Posterior cingulate gyrus (tissue), 11 donors: Measurements from ENCODE around the gene WDR5B.
A peak's percentile ranks its signal among the peaks of the same experiment; 100 is the strongest.
"Not testable (repeated sequence)": the region's sequence is repeated elsewhere in the genome, so short reads cannot be mapped to it uniquely, and the experiment has no call there.

Experiments used
- DNase-seq, 10 donors: peaks; one replicate each; pipeline versions ENCODE4 v3.0.0 to v3.0.0-alpha.2; 2020 to 2021; ENCODE audit warnings: mixed read lengths in 3 of 10
- intact Hi-C: fragments of 100-400 bp; cut with DNase I; formaldehyde crosslinking; loops from one replicate; pipeline ENCODE4 v1.15.1; 2023

WDR5B gene

DNA sequence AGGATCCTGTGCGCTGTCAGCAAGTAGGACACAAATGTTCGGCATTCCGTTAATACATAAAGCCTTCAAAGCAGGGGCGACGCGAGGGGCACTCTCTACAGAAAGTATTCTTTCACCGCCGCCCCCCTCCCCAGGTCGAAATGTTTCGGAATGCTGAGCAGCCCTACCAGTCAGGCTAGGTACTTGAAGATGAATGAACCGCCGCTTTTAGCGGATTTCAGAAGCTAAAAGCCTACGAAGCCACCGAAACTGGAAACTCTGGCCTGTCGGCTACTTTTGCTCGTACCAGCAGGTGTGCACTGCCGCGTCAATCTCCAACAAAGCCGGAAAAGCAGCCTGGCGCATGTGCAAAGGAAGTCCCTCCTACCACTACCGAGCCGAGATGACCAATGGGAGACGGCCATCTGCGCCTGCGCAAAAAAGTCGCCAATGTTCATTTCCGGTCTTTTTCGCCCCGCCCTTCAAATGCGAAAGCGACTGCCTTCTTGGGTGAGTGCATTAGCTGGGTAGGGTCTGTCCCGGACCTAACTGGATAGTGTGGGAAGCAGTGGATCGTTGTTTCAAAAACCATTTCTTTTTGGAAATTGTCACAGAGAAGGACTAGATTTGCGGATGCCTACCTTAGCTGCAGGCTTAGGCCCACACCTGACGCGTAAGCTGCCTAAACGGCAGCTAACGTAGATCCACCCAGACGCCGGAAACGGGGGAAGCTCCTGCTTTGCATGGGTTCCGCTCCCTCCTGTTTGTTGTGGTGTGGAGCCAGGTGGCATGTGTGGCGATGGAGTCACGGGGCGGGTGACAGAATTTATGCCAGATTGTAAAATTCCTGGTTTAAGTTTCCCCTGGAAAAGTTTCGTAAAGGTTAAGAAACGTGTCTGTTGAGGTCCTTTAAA, at the start of gene WDR5B:
Gene WDR5B (minus strand): TSS at position 301 of the 893 bp plus-strand sequence. CDS start 534 bp downstream, outside the sequence.
- intact Hi-C loops: loop anchor here (5.0 kb wide), 2 partner anchors 34 to 96 kb away; partner anchors contain the start of genes FAM162A, KPNA1 and MIX23
- DNase-seq: peak; percentile 95 to 99 (median 98)

DNA sequence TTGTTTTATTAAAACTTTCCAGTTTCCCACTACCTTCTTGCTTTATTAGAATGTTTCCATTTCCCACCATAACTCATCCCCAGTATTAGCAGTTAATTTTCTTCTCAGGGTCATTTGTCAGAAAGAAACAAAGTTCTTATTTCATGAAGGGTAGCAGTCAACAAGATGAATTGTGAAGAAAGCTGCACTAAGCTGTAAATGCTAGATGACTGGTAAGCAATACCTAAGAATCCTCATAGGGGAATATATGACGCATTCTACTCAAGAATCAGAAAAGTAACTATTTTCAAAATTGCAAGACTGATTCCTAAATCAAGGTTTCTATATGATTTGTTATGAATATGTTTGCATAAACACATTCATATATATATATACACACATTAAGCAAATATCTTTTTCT, 48.8 kb upstream of the WDR5B start:
- no peak for DNase-seq
- intact Hi-C loops: no loop called here

DNA sequence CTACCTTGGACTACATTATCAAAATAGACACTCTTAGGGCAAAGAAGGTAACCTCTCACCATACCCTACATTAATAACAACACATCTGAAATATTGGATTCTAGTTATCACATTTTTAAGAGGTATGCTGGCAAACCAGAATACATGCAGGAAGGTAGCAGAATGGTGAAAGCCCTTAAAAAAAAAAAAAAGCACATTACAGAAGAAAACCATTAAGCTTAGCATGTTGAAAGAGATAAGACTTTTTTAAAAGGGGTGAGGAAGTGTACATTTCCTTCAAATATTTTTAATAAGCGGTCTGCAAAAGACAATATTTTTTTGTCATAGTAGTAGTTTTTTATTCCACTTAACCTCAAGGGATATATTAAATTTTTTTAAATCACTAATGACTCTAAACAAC, 46.5 kb upstream of the WDR5B start:
- intact Hi-C loops: no loop called here
- no peak for DNase-seq

DNA sequence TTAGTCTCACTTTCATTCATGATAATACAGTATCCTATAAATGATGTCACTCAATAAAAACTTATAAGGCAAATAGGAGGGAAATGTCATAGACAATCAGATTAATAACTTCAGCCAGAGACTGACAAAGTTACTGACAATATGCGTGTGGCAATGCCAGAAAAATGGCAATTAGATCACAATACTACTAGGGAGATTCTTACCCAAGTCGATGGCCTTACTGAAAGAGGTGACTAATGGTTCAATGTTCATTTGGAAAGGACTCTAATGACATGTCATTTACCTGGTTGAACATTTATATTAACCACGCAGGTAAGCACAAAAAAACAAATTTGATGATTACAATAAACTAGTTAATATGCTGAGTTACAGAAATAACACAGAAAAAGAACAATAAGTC, 45.9 kb upstream of the WDR5B start:
- no peak for DNase-seq
- intact Hi-C loops: no loop called here

DNA sequence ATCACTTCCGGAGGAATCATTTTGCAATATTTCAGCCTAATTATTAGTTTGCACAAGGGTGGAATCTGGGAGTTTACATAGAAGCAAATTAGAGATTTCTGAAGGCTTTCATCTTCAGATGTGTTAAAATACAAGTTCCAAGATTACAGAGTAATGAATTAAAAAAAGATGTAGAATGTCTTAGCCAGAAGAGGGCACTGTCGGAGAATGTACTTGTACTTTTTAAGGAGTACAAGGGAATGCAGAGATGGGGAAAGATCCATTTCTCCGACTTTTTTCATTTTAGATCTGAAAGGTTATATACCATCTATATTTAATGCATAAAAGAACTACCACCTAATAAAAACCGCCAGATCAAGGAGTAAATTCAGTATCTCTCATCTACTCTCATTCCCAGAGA, 43.1 kb upstream of the WDR5B start:
- intact Hi-C loops: loop anchor here (1.0 kb wide), 1 partner anchor 219 kb away; no protein-coding TSS in a partner anchor
- DNase-seq: no peak

DNA sequence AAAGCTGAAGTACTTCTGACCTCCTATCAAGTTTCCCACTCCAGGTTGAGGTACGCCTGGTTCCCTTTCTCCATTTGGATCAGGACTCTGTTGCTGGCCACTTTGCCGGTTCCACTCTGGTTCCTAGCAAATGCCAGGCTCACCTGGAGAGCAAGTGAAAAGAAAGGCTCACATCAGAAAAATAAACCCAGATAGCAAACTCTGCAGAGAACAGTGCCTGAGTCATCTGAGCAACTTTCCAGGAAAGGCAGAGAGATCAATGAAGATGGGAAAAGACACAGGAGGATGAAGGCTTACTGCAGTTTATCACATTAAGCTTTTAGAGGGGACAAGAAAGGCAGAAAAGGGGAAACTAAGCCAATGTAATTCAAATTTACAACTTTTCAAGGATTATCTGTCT, 41.8 kb upstream of the WDR5B start:
- intact Hi-C loops: no loop called here
- DNase-seq: no peak

DNA sequence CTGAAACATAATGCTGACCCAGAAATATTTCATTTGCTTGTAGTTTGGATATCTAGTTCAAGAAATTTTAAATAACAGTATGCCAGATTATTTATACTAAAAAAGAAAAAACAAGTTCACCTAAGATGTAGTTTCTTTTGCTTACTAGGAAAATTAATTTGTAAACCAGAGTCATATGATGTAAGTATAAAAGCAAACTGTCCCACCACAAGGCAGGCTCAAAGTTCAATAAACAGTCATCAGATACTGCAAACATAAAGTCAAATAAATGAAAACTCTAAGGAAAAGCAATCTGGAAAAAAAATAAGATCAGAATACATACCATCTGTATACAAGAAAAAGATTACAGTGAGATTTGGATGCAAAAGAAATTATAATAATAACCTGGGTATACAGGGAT, 40.2 kb upstream of the WDR5B start:
- intact Hi-C loops: no loop called here
- DNase-seq: no peak

DNA sequence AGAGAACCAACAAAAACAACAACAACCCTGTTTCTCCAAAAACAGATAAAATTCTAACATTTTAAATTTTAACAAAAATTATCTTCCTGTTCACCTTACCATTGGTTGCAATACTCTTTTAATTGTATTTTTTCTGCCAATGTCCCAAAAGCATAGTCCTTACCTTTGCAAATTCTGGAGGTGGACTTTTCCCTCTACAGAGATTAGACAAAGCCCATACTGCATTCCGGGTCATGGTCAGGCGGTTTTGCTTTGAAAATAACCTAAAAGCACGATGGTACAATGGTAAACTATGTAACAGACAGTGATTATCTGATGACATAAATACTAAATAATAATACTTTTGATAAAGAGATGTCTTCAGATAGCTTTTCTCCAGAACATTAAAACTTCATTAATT, 35.5 kb upstream of the WDR5B start:
- intact Hi-C loops: no loop called here
- no peak for DNase-seq

DNA sequence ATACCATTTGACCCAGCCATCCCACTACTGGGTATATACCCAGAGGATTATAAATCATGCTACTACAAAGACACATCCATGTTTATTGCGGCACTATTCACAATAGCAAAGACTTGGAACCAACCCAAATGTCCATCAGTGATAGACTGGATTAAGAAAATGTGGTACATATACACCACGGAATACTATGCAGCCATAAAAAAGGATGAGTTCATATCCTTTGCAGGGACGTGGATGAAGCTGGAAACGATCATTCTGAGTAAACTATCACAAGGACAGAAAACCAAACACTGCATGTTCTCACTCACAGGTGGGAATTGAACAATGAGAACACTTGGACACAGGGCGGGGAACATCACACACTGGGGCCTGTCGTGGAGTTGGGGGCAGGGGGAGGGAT, 32.4 kb upstream of the WDR5B start:
- intact Hi-C loops, DNase-seq: not testable (repeated sequence)

DNA sequence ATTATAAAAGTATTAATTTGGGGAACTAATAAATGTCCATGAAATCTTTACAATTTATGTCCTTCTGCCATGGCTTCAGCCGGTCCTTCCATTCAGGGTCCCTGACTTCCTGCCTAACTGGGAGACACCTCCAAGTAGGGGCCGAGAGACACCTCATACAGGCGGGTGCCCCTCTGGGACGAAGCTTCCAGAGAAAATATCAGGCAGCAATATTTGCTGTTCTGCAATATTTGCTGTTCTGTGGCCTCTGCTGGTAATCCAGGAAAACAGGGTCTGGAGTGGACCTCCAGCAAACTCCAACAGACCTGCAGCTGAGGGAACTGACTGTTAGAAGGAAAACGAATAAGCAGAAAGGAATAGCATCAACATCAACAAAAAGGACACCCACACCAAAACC, 28.6 kb upstream of the WDR5B start:
- DNase-seq, intact Hi-C loops: not testable (repeated sequence)

DNA sequence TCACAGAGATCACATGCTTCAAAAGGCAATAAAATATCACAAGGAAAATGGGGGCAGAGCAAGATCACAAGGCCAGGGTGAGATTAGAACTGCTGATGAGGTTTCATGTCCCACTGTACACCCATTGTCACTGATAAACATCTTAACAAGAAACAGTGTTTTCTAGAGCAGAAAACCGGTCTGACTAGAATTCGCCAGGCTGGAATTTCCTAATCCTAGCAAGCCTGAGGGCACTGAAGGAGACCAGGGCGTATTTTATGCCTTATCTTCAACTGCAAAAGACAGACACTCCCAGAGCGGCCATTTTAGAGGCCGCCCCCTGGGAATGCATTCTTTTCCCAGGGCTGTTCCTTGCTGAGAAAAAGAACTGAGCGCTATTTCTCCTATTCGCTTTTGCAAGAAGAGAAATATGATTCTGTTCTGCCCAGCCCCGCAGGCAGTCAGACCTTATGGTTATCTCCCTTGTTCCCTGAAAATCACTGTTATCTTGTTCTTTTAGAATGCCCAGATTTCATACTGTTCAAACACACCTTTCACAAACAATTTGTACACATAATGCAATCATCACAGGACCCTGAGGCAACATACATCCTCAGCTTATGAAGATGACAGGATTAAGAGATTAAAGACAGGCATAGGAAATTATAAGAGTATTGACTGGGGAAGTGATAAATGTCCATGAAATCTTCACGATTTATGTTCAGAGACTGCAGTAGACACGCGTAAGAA, 28.1 kb upstream of the WDR5B start:
- intact Hi-C loops, DNase-seq: not testable (repeated sequence)

DNA sequence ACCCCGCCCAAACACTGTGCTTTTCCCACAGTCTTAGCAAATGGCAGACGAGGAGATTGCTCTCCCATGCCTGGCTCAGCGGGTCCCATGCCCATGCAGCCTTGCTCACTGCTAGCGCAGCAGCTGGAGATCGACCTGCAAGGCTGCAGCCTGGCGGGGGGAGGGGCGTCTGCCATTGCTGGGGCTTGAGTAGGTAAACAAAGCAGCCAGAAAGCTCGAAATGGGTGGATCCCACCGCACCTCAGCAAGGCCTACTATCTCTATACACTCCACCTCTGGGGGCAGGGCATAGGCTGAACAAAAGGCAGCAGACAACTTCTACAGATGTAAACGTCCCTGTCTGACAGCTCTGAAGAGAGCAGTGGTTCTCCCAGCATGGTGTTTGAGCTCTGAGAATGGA, 27.2 kb upstream of the WDR5B start:
- DNase-seq: peak in 3 of 10 donors; percentile 9 to 67 (median 66)
- intact Hi-C loops: no loop called here

DNA sequence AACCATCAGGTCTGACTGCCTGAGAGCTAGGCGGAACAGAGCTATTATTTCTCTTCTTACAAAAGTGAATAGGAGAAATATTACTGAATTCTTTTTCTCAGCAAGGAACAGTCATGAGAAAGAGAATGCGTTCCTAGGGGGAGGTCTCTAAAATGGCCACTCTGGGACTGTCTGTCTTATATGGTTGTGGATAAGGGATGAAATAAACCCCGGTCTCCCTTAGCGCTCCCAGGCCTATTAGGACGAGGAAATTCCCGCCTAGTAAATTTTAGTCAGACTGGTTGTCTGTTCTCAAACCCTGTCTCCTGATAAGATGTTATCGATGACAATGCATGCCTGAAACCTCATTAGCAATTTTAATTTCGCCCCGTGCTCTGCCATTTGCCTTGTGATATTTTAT, 20.1 kb upstream of the WDR5B start:
- intact Hi-C loops: no loop called here

DNA sequence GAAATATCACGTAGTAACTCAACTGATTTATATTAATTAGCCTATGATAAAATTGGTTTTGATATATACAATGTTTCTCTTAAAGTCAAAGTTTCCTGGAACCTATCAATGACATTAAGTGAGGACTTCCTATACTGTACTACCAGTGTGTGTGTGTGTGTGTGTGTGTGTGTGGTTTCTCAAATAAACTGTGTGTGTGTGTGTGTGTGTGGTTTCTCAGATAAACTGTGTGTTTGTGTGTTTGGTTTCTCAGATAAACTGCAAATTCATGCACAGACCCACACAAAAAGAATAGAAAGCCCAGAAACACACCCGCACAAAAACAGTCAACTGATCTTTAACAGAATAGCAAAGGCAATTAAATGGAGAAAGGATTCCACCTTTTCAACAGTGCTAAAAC, 14.5 kb upstream of the WDR5B start:
- intact Hi-C loops: no loop called here

More for the DNA sequence above, 20.1 kb upstream of the WDR5B start:
- no peak for DNase-seq

DNA sequence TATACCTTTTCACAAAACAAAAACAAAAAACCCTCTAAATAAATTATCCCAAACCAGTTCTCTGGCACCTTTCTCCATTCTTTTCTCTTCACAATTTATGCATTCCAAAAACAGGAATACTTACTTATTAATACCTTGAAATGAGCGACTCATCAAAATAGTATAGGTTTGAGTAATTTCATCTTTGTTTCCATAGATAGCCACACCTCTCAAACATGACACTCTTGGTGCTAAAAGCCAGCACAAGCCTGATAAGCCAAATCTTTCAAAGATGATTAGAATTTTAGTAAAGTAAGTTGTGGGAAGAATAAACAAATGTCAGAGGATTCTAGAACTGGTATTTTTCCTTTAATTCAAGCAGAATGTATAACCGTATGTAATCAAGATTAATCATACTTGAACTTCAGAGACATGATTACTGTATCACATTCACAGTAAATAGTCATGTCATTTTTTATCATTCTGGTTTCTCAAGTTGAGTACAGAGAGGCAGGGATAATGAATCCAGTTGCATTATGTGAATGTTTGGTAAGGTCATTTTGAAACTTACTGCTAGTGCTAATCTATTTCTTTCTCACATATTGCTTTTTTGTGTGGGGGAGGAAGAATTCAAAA, 12.1 kb upstream of the WDR5B start:
- intact Hi-C loops: no loop called here
- no peak for DNase-seq

More for the DNA sequence above, 14.5 kb upstream of the WDR5B start:
- DNase-seq: no peak

DNA sequence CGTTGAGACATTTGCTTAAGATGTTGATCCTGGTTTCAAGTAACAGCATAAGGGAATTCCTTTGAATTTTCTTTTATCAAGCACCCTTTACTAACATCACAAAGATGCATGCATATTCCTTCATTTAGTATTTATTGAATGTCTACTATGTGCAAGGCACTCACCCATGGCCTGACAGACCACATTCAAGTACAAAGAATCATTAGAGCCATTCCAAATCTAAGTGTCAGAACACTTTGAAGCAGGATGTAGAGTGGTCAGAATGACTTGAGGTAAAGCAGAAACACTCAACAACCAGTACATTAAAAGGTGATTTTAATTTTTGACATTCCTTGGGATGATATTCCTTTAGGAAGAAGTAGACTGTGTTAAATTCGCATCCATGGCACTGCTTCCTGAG, 6.0 kb upstream of the WDR5B start:
- intact Hi-C loops: no loop called here
- DNase-seq: no peak

DNA sequence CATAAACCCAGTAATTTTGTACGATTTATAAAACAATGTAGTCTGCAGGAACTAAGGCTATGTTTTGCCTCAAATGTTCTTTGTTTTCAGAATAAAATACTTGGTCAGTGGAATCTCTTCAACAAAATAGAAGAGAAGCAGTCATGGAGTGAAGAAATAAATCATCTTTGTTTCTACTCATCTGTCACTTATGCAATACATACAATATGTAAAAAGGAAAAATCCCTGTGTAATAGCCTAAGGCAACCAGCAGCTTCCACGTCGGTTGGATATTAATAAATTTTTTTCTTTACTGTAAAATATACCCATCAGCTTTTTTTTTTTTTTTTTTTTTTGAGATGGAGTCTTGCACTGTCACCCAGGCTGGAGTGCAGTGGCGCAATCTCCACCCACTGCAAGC, 5.2 kb upstream of the WDR5B start:
- DNase-seq: no peak
- intact Hi-C loops: no loop called here

DNA sequence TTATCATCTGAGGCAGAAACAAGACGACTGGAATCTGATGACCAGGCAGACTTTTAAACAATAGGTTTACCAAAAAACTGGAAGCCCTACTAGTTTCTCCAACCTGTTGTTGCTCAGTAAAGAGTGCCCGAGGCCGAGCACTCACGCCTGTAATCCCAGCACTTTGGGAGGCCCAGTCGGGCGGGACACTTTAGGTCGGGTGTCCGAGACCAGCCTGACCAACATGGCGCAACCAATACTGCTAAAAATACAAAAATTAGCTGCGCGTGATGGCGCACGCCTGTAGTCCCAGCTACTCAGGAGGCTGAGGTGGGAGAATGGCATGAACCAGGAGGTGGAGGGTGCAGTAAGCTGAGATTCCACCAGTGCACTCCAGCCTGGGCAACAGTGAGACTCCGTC, 1.1 kb upstream of the WDR5B start:
- DNase-seq: peak in 2 of 10 donors; percentile 59 to 73
- intact Hi-C loops: loop anchor here (5.0 kb wide), 2 partner anchors 35 to 95 kb away; partner anchors contain the start of genes FAM162A, KPNA1 and MIX23

DNA sequence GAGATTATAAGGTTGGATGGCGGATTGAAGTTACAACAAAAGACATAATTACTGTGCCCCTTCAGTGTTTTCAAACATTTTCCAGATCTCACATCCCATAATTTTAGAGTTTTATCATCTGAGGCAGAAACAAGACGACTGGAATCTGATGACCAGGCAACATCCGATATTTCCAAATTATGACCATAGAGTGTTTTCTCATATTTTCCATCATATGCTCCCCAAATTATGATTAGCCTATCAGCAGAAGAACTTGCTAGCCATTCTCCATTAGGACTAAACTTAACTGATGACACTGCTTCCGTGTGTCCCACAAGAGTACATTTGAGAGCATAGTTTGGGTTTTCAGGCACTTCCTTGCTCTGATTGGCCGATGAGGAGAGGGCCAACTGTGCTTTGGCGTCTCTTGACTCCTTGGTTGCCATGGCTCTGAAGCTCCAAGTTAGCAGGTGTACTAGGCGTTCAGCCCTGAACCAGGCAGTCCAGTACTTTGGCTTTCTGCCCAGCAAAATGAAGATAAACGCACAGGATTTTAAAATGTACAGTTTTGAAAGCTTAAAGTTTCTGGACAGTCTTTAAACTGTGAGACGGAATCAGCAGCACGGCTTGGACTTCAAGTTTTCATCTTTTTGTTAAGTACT, 638 bp downstream of the WDR5B start:
- peak in 3 of 10 donors; percentile 27 to 84 (median 30) for DNase-seq
- intact Hi-C loops: loop anchor here (5.0 kb wide), 2 partner anchors 33 to 97 kb away; partner anchors contain the start of genes FAM162A, KPNA1 and MIX23

DNA sequence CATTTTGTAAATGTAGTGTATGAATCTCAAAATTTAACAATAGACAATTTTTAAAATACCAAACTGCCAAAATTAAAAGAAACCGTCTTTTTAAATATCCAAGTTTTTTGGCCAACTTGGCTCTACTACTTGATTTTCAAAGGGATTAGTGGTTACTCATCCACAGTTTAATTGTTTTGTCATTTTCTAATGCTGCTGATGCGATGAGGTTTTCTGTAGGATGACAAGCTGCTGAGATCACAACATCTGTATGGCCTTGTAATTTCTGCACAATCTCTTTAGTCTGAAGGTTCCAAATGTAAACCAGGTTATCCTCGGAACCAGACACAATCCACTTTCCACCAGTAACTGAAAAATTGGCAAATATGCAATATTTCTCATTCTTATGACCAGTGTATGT, 1.5 kb downstream of the WDR5B start:
- DNase-seq: no peak
- intact Hi-C loops: no loop called here
